ENCODE data around the gene KCTD1.

The KCTD1 gene

DNA sequence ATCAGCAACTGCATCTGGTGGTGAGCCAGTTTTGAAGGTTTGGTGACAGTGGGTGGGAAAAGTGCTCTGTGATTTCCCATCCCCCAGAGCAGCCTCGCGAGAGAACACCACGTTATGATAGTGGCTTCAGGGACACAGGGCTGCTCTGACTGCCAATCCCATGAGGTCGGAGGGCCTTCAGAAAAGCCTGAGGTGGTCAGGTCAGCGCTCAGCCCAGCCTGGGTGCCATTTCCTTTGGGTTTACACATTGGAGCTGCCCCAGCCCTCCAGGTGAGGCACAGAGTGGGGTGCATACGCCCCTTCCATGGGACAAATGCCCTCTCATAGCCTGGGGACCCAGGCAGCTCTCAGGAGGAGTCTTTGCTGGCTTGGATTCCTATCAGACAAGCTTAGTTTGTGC lies 126.8 kb downstream of the KCTD1 start:
- no peak for ATAC-seq

DNA sequence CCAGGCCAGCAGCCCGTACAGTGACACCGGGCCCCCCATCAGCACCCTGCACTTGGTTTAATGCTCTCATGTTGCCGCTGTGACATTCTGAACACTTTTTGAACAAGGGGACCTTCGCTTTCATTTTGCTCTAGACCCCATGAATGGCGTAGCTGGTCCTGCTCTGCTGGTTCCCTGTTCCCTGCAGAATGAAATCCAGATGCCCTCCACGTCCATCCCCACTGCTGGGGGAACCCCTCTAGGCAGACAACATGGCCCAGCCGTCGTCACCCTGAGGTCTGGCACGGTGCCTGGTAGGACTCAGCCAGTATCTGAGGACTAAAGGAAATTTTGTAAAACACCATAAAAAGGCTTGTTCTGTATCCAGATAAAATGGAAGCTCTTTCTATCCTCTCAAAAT lies 128.6 kb downstream of the KCTD1 start:
- ATAC-seq: no peak

DNA sequence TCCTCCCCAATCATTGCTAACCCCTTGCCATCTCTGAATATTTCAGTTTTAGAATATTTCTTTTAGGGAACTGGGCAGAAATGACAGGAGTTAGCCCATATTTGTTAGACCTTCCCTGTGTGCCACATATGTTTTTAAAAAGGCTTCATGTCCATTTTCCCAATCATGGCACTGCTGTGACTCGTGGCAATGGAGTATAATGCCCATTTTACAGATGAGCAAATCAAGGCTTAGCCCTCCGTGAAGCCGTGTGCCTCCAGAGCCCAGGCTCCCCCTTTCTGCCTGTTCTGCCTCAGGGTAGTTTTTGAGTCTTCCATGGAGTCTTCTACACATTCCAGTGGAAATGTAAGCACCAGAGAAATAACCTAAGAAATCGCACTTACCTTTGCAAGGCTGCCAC lies 130.1 kb downstream of the KCTD1 start:
- ATAC-seq: no peak

GRCh38 chr18:26417190-26417589 lies 131.2 kb downstream of the KCTD1 start:
- ATAC-seq: no peak

DNA sequence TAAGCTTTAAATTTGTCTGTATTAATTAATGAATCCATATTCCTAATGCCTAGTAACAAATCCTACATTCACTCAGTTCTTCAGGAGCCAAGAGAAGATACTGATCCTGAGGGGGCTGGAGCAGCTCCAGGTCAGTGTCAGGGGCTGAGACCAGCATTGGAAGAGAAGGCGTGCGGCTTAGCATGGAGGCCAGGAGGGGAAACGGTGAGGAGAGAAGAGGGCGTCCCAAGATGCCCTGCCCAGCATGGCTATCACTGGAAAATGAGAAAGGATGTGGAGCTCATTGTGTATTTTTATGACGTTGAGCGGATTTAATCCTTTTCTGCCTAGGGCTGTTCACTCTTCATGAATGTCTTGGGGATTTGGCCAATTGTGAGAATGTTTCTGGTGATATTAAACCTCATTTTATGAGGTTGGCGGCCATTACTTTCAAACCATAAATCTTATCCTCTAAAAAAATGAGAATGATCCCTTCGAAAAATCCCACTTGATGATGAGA lies 131.7 kb downstream of the KCTD1 start:
- ATAC-seq: no peak

- no peak for ATAC-seq
Measured at GRCh38 chr18:26415631-26416030, 132.7 kb downstream of the KCTD1 start.

- no peak for ATAC-seq
Measured at GRCh38 chr18:26414901-26415440, 133.4 kb downstream of the KCTD1 start.

DNA sequence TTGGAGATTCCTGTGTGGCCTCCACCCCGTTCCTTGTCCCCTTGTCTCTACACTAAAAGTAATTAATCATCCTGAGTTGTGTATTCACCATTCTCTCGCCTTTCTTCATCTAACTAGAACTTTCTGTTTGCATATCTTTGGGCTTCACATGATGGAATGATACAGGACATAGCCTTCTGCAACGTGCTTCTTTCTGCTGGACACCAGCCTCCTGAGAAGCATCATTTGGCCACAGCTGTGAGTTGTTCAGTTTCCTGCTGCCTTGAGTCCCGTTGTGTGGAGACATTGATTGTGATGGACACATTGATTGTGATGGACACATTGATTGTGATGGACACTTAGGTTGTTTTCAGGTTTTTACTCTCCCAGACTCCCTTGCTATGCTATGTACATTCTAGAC lies 139.3 kb downstream of the KCTD1 start:
- no peak for ATAC-seq

- no peak for ATAC-seq
Measured at GRCh38 chr18:26407736-26408601, 140.4 kb downstream of the KCTD1 start.

DNA sequence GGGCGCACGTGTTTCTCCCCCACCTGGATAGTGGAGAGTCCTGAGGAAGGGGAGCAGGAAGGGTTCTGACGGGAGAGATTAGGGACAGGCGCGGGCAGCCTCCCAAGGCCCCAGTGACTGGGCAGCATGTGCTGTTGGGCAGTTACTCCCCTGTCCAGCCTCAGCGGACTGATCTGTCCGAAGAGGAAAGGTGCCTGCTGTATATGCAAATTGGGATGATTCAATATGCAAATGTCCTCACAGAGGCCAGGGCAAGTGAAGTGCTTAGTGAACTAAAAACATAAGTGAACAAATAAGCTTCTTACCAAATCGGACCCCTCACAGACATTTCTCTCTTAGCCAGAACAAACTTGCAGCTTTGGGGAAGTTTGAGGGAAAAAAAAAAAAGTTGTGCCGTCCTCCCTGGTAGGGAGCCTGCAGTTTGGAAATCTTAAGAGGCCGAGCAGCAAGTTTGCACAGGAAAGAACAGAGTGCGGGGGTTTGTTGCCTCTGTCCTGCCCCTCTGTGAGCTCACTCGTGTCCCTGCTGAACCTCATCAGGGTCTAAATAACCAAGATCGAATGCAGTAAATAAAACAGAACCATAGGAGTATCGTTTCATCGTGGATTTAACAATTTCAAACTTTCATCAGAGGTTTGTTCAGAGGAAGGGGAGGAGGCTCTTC lies 141.4 kb downstream of the KCTD1 start:
- ATAC-seq: no peak

GRCh38 chr18:26406324-26406723 lies 142.0 kb downstream of the KCTD1 start:
- ATAC-seq: no peak

DNA sequence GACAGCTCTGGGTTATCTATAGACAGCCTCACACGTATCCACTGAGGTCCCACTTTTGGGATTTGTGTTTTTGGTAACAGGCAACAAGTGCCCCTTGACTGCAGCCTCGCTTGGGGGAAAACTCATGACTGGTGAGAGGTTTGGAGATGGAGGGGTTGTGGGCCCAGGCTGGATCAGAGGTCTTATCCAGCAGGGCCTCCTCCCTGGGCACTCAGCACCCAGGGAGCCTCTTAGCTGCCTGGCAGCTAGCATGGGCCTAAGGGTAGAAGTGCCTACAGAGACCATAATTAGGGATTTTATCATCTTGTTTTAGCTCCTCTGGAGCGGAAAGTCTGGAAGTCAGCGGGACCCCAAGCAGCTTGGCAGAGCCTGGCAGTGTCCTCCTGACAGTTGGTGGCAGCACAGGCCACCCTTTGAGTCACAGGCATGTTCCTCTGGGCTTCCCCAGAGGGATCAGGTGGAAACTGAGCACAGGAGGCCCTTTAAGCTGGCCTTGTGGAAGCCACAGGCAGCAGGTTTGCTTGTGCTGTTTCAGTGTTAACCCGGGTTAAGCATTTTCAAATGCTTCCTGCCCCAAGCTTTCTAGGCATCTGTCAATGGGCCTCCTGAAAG lies 143.1 kb downstream of the KCTD1 start:
- ATAC-seq: peak in 1 of 2 donors; percentile 32

All from activated CD4-positive, CD25-positive, alpha-beta regulatory T cell treated with anti-CD3 and anti-CD28 coated beads, Interleukin-2, amount 50 U/mL, for 24 hours (primary cell).